GM19395 (cell line): ENCODE measurements around the gene IFT22.
"Not testable (repeated sequence)": the region's sequence is repeated elsewhere in the genome, so short reads cannot be mapped to it uniquely, and the experiment has no call there.

Experiments used
- ATAC-seq: cut with Tn5 transposase; IDR thresholded peaks from one replicate; pipeline ENCODE4 v1.9.1; 2021; ENCODE audit warnings: mild to moderate bottlenecking, moderate library complexity; ENCODE audit not compliant: unreplicated experiment

Gene IFT22

DNA sequence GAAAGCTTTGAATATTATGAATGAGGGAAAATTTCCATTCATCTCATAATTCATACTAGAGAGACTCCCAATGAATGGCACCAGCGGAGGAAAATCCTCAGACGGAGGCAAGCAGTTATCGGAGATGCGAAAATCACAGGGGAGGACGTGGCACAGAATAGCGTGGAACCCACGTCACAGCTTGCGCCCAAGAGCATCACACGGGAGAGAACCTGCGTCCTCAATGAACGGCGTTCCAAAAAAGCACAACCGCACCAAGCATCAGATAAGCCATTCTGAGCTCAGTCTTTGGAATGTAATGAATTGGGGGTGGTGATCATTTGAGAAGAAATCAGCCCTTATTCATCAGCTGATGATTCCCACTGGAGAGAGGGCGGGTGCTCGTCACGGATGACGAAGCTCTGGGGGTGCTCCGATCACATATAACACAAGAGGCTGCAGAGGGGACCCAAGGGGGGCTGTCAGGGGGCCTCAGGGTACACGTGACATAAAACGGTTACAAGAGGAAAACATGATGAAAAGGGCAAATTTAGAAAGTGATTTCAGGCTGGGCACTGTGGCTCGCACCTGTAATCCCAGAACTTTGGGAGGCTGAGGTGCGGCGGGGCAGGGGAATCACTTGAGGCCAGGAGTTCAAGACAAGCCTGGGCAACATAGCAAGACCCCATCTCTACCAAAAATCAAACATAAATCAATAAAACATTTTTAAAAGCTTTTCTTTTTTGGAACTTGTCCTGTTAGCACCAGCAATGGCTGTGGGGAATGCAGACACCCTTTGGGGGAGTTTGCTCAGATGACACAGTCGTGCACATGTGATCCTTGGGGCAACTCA lies 42.9 kb downstream of the IFT22 start:
- no peak for ATAC-seq

DNA sequence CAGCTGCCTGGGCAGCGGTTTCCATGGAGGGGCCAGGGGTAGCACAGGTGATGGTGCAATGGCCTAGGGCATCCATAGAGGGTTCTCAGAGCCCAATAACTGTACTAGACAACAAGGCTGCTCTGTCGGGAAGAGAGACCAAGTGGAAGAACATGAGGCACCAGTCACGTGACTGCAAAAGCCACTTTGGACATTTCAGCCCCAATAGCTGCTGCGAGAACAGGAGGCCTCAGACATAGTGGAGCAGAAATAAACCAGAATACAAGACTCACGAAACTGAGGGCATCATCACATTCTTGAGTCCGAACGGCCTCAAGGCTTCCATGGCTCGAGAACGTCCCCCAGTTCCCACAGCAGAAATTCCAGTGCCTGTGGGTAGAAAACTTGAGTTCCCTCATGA lies 44.5 kb downstream of the IFT22 start:
- ATAC-seq = no peak

DNA sequence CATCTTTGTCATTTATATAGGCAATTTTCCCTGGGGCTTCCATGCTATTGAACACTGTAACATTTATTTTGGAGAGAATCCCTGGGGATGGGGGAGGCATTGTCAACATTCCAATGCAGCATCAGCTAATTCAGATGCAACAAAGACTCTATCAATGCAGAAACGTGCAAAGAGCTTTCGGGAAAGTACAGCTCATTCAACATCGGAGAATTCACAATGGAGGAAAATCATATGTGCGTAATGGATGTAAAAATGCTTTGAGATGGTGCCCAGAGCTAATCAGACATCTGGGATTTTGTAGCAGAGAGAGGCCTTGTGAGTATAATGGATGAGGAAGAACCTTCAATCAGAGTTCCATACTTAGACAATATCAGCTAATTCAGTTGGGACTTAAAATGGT lies 48.4 kb downstream of the IFT22 start:
- ATAC-seq = no peak

DNA sequence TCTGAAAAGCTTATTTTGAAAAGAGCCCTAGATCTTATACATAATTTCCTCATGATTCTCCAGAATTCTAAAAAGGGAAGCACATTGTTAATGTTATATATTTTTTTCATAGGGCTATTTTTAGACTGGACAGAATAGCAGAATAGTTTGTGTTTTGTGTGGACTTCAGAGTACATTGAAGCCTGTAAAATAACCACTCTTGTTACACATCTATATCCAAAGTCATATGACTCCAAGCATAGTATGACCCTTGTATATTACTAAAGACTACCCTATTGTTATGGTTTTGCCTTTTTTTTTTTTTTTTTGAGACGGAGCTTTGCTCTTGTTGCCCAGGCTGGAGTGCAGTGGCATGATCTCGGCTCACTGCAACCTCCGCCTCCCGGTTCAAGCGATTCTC lies 50.6 kb downstream of the IFT22 start:
- ATAC-seq = no peak

DNA sequence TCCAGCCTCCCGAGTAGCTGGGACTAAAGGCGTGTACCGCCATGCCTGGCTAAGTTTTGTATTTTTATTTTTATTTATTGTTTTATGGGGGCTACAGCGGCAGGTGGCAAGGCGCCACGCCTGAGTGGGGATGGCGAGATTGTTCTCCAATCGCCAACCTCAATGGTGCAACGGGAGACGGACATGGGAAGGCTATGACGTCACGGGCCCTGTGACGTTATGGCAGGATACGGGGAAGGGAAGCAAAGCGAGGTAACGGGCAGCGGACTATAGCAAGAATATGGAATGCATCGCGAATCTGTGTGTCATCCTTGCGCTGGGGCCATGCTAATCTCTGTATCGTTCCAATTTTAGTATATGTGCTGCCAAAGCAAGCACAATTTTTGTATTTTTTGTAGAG lies 51.9 kb downstream of the IFT22 start:
- no peak for ATAC-seq

DNA sequence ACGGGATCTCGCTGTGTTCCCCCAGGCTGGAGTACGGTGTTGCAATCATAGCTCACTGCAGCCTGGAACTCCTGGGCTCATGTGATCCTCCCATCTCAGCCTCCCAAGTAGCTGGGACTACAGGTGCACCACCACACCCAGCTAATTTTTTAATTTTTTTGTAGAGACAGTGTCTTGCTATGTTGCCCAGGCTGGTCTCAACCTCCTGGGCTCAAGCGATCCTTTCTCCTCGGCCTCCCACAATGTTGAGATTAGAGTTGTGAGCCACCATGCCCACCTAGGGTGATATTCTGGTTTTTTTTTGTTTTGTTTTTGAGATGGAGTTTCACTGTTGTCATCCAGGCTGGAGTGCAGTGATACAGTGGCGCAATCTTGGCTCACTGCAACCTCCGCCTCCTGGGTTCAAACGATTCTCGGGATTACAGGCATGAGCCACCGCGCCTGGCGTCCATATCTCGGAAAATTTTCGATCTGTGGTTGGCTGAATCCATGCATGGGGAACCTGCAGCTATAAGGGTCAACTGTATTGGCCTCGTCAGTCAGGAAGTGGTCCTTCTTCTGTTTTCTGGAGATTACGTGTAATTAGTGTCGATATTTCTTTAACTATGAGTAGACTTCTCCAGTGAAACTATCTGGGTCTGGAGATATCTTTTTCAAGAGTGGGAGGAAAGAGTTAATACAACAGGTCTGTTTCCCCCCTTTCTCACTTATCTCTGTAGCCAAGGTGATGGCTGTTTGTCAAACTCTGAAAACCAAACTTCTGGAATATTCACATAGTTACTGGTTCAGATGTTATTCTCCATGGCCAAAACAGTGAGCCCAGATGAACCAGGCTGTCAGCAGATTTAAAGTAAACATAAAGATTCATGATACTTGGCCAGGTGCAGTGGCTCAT lies 55.7 kb downstream of the IFT22 start:
- ATAC-seq = no peak

DNA sequence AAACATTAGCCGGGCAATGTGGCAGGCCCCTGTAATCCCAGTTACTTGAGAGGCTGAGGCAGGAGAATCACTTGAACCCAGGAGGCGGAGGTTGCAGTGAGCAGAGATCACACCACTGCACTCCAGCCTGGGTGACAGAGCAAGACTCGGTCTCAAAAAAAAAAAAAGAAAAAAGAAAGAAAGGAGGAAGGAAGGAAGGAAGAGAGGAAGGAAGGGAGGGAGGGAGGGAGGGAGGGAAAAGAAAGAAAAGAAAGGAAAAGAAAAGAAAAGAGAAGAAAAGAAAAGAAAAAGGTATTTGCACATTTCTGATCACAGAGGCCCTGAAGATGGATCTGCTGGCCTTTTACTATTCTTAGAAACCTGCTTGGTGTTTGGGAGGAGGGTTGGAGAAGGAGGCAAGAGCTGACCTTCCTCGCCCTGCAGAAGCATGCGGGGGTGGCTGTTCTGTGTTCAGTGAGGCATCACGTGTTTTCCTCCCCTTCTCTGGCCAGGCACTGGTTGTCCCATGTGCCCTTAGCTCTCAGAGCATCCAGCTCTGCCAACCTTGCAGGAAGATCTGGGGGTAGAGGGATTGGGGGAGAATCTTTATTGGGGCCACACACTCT lies 57.4 kb downstream of the IFT22 start:
- not testable (repeated sequence) for ATAC-seq
